GM18507 (cell line): ENCODE data around the gene PAK4.

Source experiments
- DNase-seq: peaks from one replicate; pipeline ENCODE4 v3.0.0; 2011; ENCODE audit warnings: low read depth; ENCODE audit not compliant: insufficient read length; ENCODE audit errors: extremely low spot score
- FAIRE-seq: peaks from 2 replicates; lab custom pipeline; 2011; peaks lifted over from hg19 to GRCh38; lab: Jason Lieb, UNC

Gene PAK4

DNA sequence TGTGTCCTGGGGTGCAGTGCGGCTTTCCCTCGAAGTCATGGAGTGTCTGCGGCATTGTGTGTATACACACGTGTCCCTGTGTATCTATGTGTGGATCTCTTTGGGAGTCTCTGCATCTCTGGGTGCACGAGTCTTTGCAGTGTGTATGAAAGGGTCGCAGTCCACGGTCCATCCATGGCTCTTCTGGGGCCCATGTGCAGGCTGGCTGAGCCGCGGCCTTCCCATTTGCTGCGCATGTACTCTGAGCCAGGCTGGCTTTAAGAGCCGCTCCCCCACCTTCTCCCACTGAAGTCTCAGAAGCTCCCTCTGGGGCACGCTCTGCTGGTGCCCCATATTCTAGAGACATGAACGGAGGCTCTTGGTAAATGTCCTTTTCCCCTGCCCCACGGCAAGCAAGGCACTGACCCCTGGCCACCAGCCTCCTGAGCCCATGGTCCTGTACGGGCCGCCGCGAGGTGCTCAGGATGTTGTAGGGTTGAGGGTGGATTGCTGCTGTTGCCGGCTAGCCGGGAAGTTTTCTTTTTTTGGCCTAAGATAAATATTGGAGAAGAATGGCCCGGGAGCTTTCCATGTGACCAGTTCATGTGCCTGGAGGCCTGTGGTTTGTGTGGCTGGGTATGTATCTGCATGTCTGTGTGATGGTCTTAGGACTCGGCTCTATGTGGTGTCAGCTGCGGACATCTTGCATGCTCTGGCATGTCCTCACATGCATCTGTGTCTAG lies 31.9 kb downstream of the PAK4 start:
- FAIRE-seq, result no peak
- DNase-seq, result no peak

DNA sequence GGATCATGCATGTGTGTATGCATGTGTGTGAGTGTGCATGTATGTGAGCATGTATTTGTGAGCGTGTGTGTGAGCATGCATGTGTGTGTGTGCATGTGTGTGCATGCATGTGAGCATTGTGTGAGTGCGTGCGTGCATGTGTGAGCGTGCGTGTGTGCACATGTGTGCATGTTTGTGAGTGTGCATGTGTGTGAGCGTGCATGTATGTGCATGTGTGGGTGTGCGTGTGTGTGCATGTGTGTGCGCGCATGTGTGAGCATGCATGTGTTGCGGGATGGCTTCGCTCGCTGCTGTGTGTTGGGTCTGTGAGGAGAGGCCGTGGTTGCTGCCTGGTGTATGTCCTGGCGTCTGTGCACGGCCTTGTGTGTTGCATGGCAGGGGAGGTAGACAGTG lies 32.4 kb downstream of the PAK4 start:
- no peak for FAIRE-seq
- no peak for DNase-seq

GRCh38 chr19:39158646-39159260 lies 33.2 kb downstream of the PAK4 start:
- DNase-seq (no peak), FAIRE-seq (no peak)

DNA sequence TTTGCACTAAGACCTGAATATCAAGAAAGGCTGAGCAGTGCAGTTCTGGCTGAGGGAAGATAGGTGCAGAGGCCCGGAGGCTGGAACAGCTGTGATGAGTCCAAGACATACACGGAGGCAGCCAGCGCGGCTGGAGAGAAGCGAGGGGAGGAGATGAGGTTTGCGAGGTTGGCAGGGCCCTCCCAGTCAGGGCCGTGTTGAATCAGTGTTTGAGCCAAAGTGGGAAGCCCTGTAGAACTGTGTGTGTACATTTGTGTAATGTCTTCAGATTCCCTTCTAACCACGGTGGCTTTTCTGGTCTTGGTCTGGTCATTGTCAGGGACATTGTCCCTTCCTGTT lies 34.9 kb downstream of the PAK4 start:
- DNase-seq (no peak), FAIRE-seq (no peak)

DNA sequence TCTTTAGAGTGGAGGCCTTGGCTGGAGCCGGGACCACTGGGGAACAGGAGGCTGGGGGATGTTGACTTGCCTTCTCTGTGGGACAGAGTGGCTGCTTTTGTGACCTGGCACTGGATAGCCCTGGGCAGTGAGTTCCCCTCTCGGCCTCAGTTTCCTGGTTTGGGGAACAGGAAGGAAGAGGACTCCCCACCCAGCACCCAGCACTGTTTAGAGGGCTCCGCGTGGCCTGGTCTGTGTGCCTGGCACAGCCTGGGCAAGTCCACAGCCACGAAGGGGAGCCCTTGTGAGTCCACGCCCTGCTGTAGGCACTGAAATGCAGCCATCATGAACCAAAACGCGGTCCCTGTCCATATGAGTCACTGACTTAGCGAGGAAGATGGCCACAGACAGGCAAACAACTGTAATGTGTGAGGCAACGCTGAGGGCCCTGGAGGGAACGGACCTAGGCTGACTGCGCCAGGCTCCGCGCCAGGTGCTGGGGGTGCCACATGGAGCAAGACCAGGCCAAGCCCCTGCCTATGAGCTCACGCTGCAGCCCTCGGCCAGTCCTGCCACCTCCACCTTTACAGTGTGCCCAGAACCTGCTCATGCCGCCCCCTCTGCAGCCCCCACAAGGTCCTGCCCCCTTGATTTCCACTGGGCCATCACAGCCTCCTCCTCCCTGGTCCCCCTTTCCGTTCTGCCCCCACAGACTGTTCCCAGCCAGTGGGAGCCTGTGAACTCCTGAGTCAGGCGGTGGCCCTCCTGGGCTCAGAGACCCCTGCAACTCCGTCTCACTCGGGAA lies 35.5 kb downstream of the PAK4 start:
- no peak for DNase-seq
- FAIRE-seq, result no peak

DNA sequence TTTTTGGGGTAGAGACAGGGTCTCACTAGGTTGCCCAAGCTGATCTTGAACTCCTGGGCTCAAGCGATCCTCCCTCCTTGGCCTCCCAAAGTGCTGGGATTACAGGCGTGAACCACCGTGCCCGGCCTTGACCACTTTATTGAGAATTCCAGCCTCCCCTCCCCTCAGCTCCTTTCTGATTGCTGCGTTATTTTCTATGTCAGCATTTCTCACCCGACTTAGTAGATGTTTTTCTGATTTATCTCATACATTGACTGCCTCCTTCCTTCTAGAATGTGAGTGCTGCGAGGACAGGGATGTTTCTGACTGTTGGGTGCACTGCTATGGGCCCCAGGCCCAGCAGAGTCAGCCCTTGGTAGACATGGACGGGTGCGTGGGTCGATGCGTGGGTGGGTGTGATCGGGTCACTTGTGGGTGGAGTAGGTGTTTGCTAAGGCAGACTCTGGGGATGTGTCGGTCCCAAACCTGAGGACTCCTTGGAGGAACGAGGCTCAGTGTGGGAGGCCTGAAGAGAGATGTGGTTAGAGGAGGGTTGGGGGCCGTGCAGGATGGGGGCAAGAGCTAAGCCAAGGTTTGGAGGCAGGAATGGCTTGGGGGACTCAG lies 37.0 kb downstream of the PAK4 start:
- DNase-seq, result no peak
- no peak for FAIRE-seq

DNA sequence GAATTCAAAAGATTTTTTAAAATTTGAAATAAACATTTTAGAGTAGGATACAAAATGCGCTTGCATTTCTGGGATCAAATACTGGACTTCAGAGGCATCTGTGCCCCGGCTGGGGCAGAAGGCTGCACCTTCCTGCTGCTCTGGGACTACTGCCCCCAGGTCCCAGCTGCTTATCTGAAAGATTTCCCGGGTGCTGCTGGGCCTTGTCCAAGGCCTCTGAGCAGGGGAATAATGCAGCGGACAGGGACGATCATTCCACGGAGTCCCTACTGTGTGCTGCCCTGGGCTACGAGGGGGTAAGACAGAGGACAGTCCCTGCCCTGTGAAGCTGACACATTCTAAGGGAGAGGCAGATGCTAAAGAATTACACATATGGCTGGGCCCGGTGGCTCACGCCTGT lies 38.0 kb downstream of the PAK4 start:
- DNase-seq (no peak), FAIRE-seq (no peak)

DNA sequence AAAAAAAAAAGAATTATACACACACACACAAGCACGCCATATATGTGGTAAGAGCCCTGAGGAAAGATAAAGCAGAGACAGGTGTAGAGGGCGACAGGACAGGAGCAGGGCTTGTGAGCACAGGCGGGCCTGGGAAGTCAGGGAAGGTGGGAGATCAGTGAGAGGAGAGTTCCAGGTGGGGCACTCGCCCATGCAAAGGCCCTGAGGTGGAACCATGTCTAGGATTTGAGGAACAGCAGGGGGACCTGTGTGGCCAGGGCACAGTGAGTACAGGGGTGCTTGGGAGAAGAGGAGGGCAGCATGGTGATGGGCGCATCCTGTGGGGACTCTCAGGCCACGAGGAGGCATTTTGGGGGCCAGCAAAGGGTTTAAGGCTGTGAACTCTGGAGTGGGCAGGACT lies 38.7 kb downstream of the PAK4 start:
- FAIRE-seq (no peak), DNase-seq (no peak)

GRCh38 chr19:39165857-39166256 lies 40.3 kb downstream of the PAK4 start:
- no peak for DNase-seq
- FAIRE-seq, result no peak

DNA sequence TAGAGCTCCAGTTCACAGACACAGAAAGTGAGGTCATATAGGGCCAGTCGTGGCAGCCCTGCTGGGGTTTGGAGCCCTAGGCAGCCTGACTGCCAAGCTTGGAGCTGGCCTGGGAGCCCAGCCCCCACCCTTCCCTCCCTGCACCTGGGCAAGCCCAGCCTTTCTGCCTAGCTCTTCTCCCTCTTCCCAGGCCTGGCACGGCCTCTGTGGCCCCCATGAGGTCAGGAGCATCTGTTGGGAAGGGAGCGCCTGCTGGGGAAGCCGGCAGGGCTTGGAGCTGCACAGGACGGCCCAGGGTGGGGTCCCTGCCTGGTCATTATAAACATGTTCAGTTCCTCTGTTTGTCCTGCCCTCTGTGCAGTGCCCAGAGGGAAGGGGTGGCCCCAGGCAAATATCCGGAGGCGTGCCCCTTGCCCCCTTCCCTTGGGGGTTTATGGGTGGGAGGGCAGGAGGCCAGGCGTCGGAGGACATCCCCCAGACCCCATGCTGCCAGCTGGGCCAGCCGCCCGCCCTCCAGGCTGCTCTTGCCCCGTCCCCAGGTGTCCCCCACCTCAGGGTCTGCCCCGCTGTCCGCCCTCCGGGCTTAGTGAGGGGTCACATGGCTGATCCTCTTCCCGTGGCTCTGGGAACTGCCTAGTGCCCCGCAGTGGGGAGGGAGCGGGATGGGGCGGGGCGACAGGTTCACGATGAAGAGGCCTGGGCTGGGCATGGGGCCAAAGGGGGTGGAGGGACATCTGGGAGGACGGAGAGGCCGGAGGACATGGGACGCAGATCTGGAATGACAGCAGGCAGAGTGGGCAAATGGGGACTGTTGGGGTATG lies 41.2 kb downstream of the PAK4 start:
- FAIRE-seq (no peak), DNase-seq (no peak)

DNA sequence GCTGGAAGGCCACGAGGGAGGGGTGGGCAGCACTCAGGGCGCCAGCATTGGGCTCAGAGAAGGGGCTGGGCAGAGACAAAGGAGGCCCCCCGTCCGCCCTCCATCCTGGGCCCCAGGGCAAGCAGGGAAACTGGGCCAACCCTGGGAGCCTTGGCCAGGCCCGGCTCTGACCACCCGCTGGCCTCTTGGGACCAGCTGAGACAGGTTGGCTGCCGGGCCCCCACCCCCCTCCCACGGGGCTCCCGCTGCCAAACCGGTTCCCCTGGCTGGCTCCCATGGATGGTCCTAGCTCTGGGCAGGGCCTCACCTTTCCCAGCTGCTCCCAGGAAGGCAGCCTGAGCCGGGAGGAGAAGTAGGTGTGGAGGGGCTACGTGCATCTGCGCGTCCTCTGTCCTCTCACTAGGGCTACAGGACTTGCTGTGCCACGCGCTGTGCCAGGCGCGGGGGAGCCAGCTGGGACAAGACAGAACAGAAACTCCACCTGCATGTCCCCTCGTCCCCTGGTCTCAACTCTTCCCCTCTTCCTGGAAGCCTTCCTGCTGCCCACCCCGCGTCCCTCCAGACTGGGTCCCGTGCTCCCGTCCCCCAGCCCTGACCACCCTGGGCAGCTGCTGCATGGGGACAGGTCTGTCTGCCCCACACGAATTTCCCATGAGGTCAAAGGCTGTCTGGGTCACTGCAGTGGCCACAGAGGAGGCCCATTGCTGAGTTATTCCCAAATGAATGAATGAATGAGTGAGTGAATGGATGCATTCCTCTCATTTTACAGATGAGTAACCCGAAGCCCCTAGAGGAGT lies 42.1 kb downstream of the PAK4 start:
- DNase-seq (no peak), FAIRE-seq (no peak)

- FAIRE-seq, result no peak
These were observed 42.9 kb downstream of the PAK4 start for GRCh38 chr19:39168258-39169142.

DNA sequence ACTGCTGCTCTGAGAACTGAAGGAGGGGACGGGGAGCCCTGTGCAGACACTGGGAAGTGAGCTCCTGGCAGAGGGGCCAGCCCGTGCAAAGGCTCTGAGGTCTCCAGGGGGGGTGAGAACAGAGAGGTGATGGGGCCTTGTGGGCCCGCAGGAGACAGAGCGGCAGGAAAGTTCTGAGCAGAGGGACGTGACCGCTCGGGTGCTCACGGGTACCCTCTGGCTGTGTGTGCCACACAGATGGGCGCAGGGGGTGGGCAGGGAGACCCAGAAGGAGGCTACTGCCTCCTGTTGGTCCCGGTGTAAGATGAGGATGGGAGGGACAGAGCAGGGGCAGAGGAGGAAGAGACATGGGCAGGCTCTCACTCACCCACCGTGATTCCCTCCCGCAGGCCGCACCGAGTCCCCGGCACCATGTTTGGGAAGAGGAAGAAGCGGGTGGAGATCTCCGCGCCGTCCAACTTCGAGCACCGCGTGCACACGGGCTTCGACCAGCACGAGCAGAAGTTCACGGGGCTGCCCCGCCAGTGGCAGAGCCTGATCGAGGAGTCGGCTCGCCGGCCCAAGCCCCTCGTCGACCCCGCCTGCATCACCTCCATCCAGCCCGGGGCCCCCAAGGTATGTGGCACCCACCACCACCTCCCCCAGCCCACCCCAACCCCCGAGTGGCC lies 43.7 kb downstream of the PAK4 start:
- FAIRE-seq (no peak), DNase-seq (no peak)

More at GRCh38 chr19:39168258-39169142, 42.9 kb downstream of the PAK4 start:
- no peak for DNase-seq

- DNase-seq (no peak), FAIRE-seq (no peak)
These were observed 45.0 kb downstream of the PAK4 start for GRCh38 chr19:39170386-39171231.

- DNase-seq, result no peak
- FAIRE-seq, result no peak
These were observed 46.2 kb downstream of the PAK4 start for GRCh38 chr19:39171479-39172465.
